OCI-LY1 (cell line): ENCODE results near the gene PKD2.
"Not testable (repeated sequence)": the region's sequence is repeated elsewhere in the genome, so short reads cannot be mapped to it uniquely, and the experiment has no call there.

Source experiments
- H2AFZ ChIP-seq: fragments of 200-600 bp; sonication (generic), shearing (Covaris generic); 2 replicates; pipeline ENCODE4 v1.6.0; 2014; ENCODE audit warnings: antibody characterized with exemption, mild to moderate bottlenecking, low read length
- H3F3A ChIP-seq: fragments of 200-600 bp; sonication (generic), shearing (Covaris generic); 2 replicates; pipeline ENCODE4 v1.6.0; 2014; ENCODE audit warnings: mild to moderate bottlenecking, antibody characterized with exemption, low read length, moderate library complexity; ENCODE audit not compliant: insufficient read depth
- H3K27ac ChIP-seq: fragments of 200-600 bp; sonication (generic); 2 replicates; pipeline ENCODE4 v1.5.1; 2014; ENCODE audit warnings: low read length, mixed run types, mild to moderate bottlenecking, low read depth; ENCODE audit not compliant: poor library complexity, severe bottlenecking
- H3K27me3 ChIP-seq: fragments of 200-600 bp; sonication (generic); 2 replicates; pipeline ENCODE4 v1.6.0; 2014; ENCODE audit warnings: antibody characterized with exemption, mild to moderate bottlenecking, low read length, moderate library complexity; ENCODE audit not compliant: insufficient read depth
- H3K36me3 ChIP-seq: fragments of 200-600 bp; sonication (generic); 2 replicates; pipeline ENCODE4 v1.6.1; 2014; ENCODE audit warnings: mild to moderate bottlenecking, antibody characterized with exemption, low read length, moderate library complexity, mixed read lengths; ENCODE audit not compliant: insufficient read depth
- H3K4me1 ChIP-seq: fragments of 200-600 bp; sonication (generic); 2 replicates; pipeline ENCODE4 v1.5.1; 2014; ENCODE audit warnings: mild to moderate bottlenecking, low read length, moderate library complexity; ENCODE audit not compliant: insufficient read depth, severe bottlenecking
- H3K4me2 ChIP-seq: fragments of 200-600 bp; sonication (generic), shearing (Covaris generic); 2 replicates; pipeline ENCODE4 v1.6.1; 2014; ENCODE audit warnings: low read length
- H3K4me3 ChIP-seq: fragments of 200-600 bp; sonication (generic); 2 replicates; pipeline ENCODE4 v1.5.1; 2014; ENCODE audit warnings: low read length, low read depth, mild to moderate bottlenecking, mixed read lengths; ENCODE audit not compliant: poor library complexity, severe bottlenecking
- H3K79me2 ChIP-seq: fragments of 200-600 bp; shearing (Covaris generic); 2 replicates; pipeline ENCODE4 v1.6.1; 2016; ENCODE audit warnings: mixed run types, low read length, mixed read lengths; ENCODE audit not compliant: insufficient read depth
- H3K9ac ChIP-seq: fragments of 200-600 bp; sonication (generic), shearing (Covaris generic); 2 replicates; pipeline ENCODE4 v1.6.1; 2014; ENCODE audit warnings: mild to moderate bottlenecking, low read length, mixed read lengths
- H3K9me2 ChIP-seq: fragments of 200-600 bp; sonication (generic), shearing (Covaris generic); 2 replicates; pipeline ENCODE4 v1.6.1; 2014; ENCODE audit warnings: low read depth, mild to moderate bottlenecking, low read length, mixed read lengths
- H3K9me3 ChIP-seq: fragments of 200-600 bp; shearing (Covaris generic); 2 replicates; pipeline ENCODE4 v1.6.1; 2014; ENCODE audit warnings: low read length, mixed read lengths
- H4K20me1 ChIP-seq: fragments of 200-600 bp; sonication (generic), shearing (Covaris generic); 2 replicates; pipeline ENCODE4 v1.6.0; 2016; ENCODE audit warnings: mild to moderate bottlenecking, low read length; ENCODE audit not compliant: insufficient read depth
- CTCF ChIP-seq: fragments of 200-600 bp; sonication (generic), shearing (Covaris generic); IDR thresholded peaks from 2 replicates; pipeline ENCODE4 v1.5.1; 2017; ENCODE audit warnings: mild to moderate bottlenecking, antibody characterized with exemption, low read length, moderate library complexity, mixed read lengths
- EZH2 ChIP-seq: fragments of 200-600 bp; sonication (generic), shearing (Covaris generic); IDR thresholded peaks from 2 replicates; pipeline ENCODE4 v1.8.0; 2017; ENCODE audit warnings: borderline replicate concordance, mixed run types, mild to moderate bottlenecking, antibody characterized with exemption, low read length, moderate library complexity, mixed read lengths

The PKD2 gene

GRCh38 chr4:88017516-88018297, 10.3 kb downstream of the PKD2 start:
- H3K36me3 ChIP-seq, result no peaks in the 10 kb centered on the region
- no peaks in the 10 kb centered on the region for H3K4me1 ChIP-seq
- H2AFZ ChIP-seq, result no peak overlapping the region
- H3F3A ChIP-seq, result no peaks in the 10 kb centered on the region
- H3K79me2 ChIP-seq, result no peaks in the 10 kb centered on the region
- no peak overlapping the region for H3K9ac ChIP-seq
- no peaks in the 10 kb centered on the region for H4K20me1 ChIP-seq
- TF ChIP-seq EZH2 (no peak), CTCF (no peak)
- H3K9me3 ChIP-seq, result no peaks in the 10 kb centered on the region
- no peaks in the 10 kb centered on the region for H3K9me2 ChIP-seq
- H3K4me3 ChIP-seq, result no peak overlapping the region
- H3K4me2 ChIP-seq, result no peak overlapping the region
- no peaks in the 10 kb centered on the region for H3K27me3 ChIP-seq
- no peak overlapping the region for H3K27ac ChIP-seq

DNA sequence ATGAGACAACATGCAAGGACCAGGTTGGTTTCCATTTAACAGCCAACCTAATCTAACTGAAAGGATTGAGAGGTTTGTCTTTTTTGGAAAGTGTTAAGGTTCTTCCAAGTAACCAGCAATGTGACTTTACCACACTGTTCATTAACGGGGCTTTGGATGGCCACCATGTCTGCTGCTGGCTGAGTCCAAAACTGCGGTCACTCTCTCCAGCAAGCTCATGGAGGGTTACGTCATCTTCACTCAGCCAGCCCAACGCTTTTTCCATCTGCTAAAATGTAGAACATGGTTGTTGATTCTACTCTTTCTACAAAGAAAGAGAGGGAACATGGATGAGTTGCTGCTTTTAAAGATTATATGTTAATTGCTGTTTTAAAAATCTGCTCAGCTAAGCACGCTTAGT, 11.0 kb downstream of the PKD2 start:
- Histone ChIP-seq H2AFZ (no peak overlapping the region), H3K79me2 (no peaks in the 10 kb centered on the region), H3K27me3 (no peaks in the 10 kb centered on the region), H3K9me3 (no peaks in the 10 kb centered on the region), H3K9me2 (no peaks in the 10 kb centered on the region), H3F3A (no peaks in the 10 kb centered on the region), H3K9ac (no peak overlapping the region), H3K27ac (no peak overlapping the region), H3K4me1 (no peaks in the 10 kb centered on the region), H3K36me3 (no peaks in the 10 kb centered on the region), H3K4me2 (no peak overlapping the region), H3K4me3 (no peak overlapping the region), H4K20me1 (no peaks in the 10 kb centered on the region)
- TF ChIP-seq EZH2 (no peak), CTCF (no peak)

GRCh38 chr4:88021824-88022223, 14.4 kb downstream of the PKD2 start:
- Histone ChIP-seq H3K9me2 (no peaks in the 10 kb centered on the region), H4K20me1 (no peaks in the 10 kb centered on the region), H3K4me1 (no peaks in the 10 kb centered on the region), H2AFZ (no peak overlapping the region), H3K27me3 (no peaks in the 10 kb centered on the region), H3K4me2 (no peak overlapping the region), H3K36me3 (no peaks in the 10 kb centered on the region; the same call in 1 of the 2 replicates), H3K79me2 (no peaks in the 10 kb centered on the region), H3K27ac (no peak overlapping the region), H3K9me3 (peaks cover 4% of the 10 kb centered on the region; the same call in 1 of the 2 replicates), H3F3A (no peaks in the 10 kb centered on the region), H3K4me3 (no peak overlapping the region), H3K9ac (no peak overlapping the region)
- TF ChIP-seq EZH2, result no peak

DNA sequence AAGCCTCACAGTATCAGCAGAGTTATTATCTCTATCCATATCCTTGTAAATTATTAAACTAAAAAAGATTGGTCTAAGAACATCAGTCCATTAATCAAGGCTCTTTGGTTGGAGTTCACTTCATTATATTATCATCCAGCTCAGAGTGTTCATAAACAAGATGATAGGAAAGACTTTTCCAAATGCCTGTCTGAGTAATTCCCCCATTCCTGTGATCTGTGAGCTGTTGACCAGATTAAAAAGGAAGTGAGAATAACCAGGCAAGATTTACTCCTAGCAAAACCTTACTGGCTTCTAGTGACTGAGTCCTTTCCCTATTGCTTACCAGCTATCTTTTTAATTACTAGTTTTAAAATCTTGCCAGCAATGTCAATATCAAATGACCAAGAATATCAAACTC, 14.9 kb downstream of the PKD2 start:
- H3K9ac ChIP-seq, result no peak overlapping the region
- H3K4me3 ChIP-seq, result no peak overlapping the region
- H3K36me3 ChIP-seq, result no peaks in the 10 kb centered on the region; the same call in 1 of the 2 replicates
- H3K9me3 ChIP-seq, result peaks cover 4% of the 10 kb centered on the region; the same call in 1 of the 2 replicates
- no peaks in the 10 kb centered on the region for H3K27me3 ChIP-seq
- no peaks in the 10 kb centered on the region for H4K20me1 ChIP-seq
- no peaks in the 10 kb centered on the region for H3K9me2 ChIP-seq
- H3K4me1 ChIP-seq, result no peaks in the 10 kb centered on the region
- TF ChIP-seq EZH2 (no peak), CTCF (no peak)
- no peak overlapping the region for H3K27ac ChIP-seq
- no peak overlapping the region for H3K4me2 ChIP-seq
- no peaks in the 10 kb centered on the region for H3K79me2 ChIP-seq
- no peak overlapping the region for H2AFZ ChIP-seq
- no peaks in the 10 kb centered on the region for H3F3A ChIP-seq

DNA sequence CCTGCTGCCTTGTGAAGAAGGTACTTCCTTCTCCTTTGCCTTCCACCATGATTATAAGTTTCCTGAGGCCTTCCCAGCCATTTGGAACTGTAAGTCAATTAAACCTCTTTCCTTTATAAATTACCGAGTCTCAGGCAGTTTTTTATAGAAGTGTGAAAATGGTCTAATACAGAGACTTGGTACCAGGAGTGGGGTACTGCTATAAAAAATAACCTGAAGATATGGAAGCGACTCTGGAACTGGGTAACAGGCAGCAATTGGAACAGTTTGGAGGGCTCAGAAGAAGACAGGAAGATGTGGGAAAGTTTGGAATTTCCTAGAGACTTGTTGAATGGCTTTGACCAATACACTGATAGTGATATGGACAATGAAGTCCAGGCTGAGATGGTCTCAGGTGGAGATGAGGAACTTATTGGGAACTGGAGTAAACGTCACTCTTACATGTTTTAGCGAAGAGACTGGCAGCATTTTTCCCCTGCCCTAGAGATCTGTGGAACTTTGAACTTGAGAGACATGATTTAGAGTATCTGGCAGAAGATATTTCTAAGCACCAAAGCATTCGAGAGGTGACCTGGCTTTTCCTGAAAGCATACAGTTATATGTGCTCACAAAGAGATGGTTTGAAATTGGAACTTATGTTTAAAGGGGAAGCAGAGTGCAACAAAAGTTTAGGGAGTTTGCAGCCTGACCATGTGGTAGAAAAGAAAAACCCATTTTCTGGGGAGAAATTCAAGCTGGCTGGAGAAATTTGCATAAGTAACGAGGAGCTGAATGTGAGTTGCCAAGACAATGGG, 18.6 kb downstream of the PKD2 start:
- not testable (repeated sequence) for H3K9me2 ChIP-seq, H3K4me1 ChIP-seq, H3K9ac ChIP-seq, H2AFZ ChIP-seq, H3K4me2 ChIP-seq, H3K36me3 ChIP-seq, H3F3A ChIP-seq, H3K4me3 ChIP-seq, H3K9me3 ChIP-seq, H3K27ac ChIP-seq, H3K79me2 ChIP-seq, H3K27me3 ChIP-seq, H4K20me1 ChIP-seq
